Measurements from ENCODE around the gene KIF6. TPM values are rescaled to one million over a fixed set of nuclear protein-coding genes. Genes with fewer than 3 reads are reported as not detected.

KIF6 gene
- total and polyA plus RNA-seq, 2 of the 8 experiments (the other 6 are each of a cell fraction or from before 2014, with no cell fraction given), result 0.53 to 0.65 TPM

DNA sequence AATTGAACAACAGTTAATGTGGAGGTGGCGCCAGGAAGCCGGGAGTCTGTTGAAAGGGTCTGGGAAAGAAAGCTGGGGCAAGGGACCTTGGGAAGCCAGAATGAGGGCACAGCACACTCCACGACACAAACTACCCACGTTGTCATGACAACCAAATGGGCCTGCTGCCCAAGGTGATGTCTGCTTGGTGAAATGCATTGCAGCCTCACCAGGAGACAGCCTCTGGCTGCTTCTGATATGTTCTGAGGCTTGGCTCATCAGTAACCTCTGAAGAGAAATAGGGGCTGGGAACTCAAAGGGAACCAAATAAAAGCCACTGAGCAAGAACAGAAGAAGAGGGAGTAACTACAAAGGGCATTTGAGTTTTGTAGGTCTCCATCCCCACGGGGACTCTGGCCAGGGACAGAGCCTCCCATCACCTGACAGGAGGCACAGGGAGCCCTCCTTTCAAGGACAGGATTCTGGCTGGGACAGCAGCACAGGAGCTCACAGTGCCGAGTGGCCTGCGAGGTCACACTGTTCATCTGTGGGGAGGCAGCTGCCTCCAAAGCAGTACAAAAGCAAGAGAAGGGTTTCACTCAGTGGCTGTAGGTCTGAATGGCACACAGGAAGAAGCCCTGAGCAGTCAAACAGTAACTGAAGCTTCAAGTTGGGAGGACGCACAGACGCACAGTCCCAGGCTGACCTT is 358.1 kb downstream of the KIF6 start:
- FAIRE-seq, result no peak
- POLR2A ChIA-PET (ENCODE audit: partially characterized antibody), result no interaction called here
- no peak overlapping the region for H3K18ac ChIP-seq (ENCODE audit: extremely low read depth, low read length)
- TF ChIP-seq RAD21 (IDR thresholded peaks at IDR 0.05 in 1 of 2, conservative IDR thresholded peaks at IDR 0.05 in 1 of 2; ENCODE audit: low read depth in 2 of 2, low read length in 2 of 2) (no peak), TAF7 (optimal IDR thresholded peaks at IDR 0.05; ENCODE audit: borderline replicate concordance, low read depth, low read length) (no peak), HDAC2 (IDR thresholded peaks at IDR 0.05; ENCODE audit: borderline replicate concordance in 1 of 2, low read depth in 2 of 2, low read length in 2 of 2) (no peak), TEAD4 (IDR thresholded peaks at IDR 0.05; ENCODE audit: low read depth, low read length) (no peak), PHF8 (conservative IDR thresholded peaks at IDR 0.05; ENCODE audit: low read depth, low read length) (no peak), BCL11A (IDR thresholded peaks at IDR 0.05; ENCODE audit: low read depth in 2 of 2, low read length in 2 of 2) (no peak), ATF2 (IDR thresholded peaks at IDR 0.05; ENCODE audit: low read length) (no peak), NANOG (IDR thresholded peaks at IDR 0.05; ENCODE audit: insufficient read depth, low read depth, low read length, poor library complexity, severe bottlenecking) (no peak), SP1 (IDR thresholded peaks at IDR 0.05; ENCODE audit: low read depth, low read length) (no peak), SP4 (IDR thresholded peaks at IDR 0.05; ENCODE audit: low read length) (no peak)

More for the DNA sequence above, 358.1 kb downstream of the KIF6 start:
- no peak for DNase-seq (ENCODE audit: low read depth in 1 of 2, low spot score in 2 of 2)
- Histone ChIP-seq H4K20me1 (replicated peaks in 1 of 2; ENCODE audit: control insufficient read depth in 1 of 2, insufficient read depth in 2 of 2, low read length in 2 of 2) (no peaks in the 10 kb centered on the region), H2AFZ (ENCODE audit: low read length) (no peak overlapping the region), H3K4me3 (ENCODE audit: extremely low read depth in 1 of 4, insufficient read depth in 2 of 4, low read depth in 3 of 4, low read length in 4 of 4) (no peak overlapping the region), H3K23me2 (ENCODE audit: low read depth, low read length) (peaks cover 2% of the 10 kb centered on the region; the same call in 1 of the 2 replicates), H4K5ac (ENCODE audit: insufficient read length, low read depth, low read length) (no peak overlapping the region), H2BK12ac (ENCODE audit: low read depth, low read length) (no peak overlapping the region), H3K4me1 (replicated peaks in 1 of 4; ENCODE audit: control insufficient read depth in 3 of 4, insufficient read depth in 4 of 4, low read length in 3 of 4) (peaks cover 0 to 4% (median 2%) of the 10 kb centered on the region in 4 experiments; a peak in 3 of 7 replicates), H3K4me2 (ENCODE audit: insufficient read depth in 1 of 2, low read depth in 2 of 2, low read length in 2 of 2) (no peak overlapping the region), H3K36me3 (ENCODE audit: control insufficient read depth in 2 of 4, insufficient read depth in 4 of 4, low read length in 3 of 4) (no peaks in the 10 kb centered on the region), H3K9ac (replicated peaks in 1 of 4; ENCODE audit: extremely low read depth in 1 of 4, low read depth in 3 of 4, low read length in 3 of 4) (no peak overlapping the region), H3K4ac (replicated peaks; ENCODE audit: insufficient read length, low read depth, low read length) (no peak overlapping the region), H3K9me3 (ENCODE audit: insufficient read depth in 2 of 2, low read depth in 1 of 2, low read length in 1 of 2) (peaks cover 0 to 3% of the 10 kb centered on the region in 2 experiments; a peak in 1 of 4 replicates), H2BK20ac (ENCODE audit: low read length) (no peak overlapping the region), H4K8ac (ENCODE audit: extremely low read depth, insufficient read depth, low read length) (no peak overlapping the region), H3K23ac (ENCODE audit: insufficient read length) (no peak overlapping the region), H2BK5ac (ENCODE audit: low read depth, low read length) (no peak overlapping the region), H2BK15ac (ENCODE audit: low read length) (no peak overlapping the region), H3K79me2 (ENCODE audit: control insufficient read depth in 1 of 2, insufficient read depth in 2 of 2, low read length in 2 of 2) (no peaks in the 10 kb centered on the region), H3K14ac (ENCODE audit: insufficient read length) (no peak overlapping the region), H4K91ac (replicated peaks; ENCODE audit: insufficient read length, low read length) (no peak overlapping the region), H3K27ac (ENCODE audit: low read depth, low read length) (no peak overlapping the region; the same call in 1 of the 2 replicates), H2AK5ac (ENCODE audit: low read depth, low read length) (no peak overlapping the region), H3K27me3 (replicated peaks in 1 of 4; ENCODE audit: control insufficient read depth in 3 of 4, extremely low read depth in 1 of 4, insufficient read depth in 3 of 4, low read length in 3 of 4) (no peaks in the 10 kb centered on the region; a peak in 2 of 7 replicates), H2BK120ac (replicated peaks; ENCODE audit: low read depth, low read length) (no peak overlapping the region), H3K56ac (replicated peaks; ENCODE audit: insufficient read length, low read depth, low read length) (no peak overlapping the region), H3K79me1 (ENCODE audit: low read depth, low read length) (no peaks in the 10 kb centered on the region)
- 83% methylated on average over 9 of the region's 9 CpGs; no CpG with 5 or more reads in 1 of the 2 experiments for WGBS, 2 experiments (ENCODE audit: extremely low coverage in 1 of 2, insufficient coverage in 1 of 2, insufficient read length in 1 of 2, insufficient replicate concordance in 2 of 2, low coverage in 1 of 2, low lambda C conversion rate in 2 of 2, missing lambda C conversion rate in 1 of 2)
- CTCF ChIA-PET (ENCODE audit: partially characterized antibody), result interaction anchor here (0.6 to 2.9 kb wide), 9 partner anchors 9 to 501 kb away, joined by 3 to 9 read pairs (median 5); no protein-coding TSS in a partner anchor

Measured in H1 (cell line).